Adrenal gland (tissue), 5 donors: ENCODE data around the gene OR11H7.

Source experiments
- CTCF ChIP-seq, 6 experiments: fragments of 450-650 bp in 4 of 6; fragments of 200-600 bp in 2 of 6; sonication (generic) in 1 of 6; IDR thresholded peaks; 1 replicate in 5 of 6; 2 replicates in 1 of 6; pipeline versions ENCODE4 v1.5.1 to v1.8.0; 2016 to 2021; ENCODE audit warnings: antibody characterized with exemption in 6 of 6, mild to moderate bottlenecking in 2 of 6, moderate library complexity in 1 of 6
- POLR2A ChIP-seq, 2 donors: fragments of 450-650 bp; IDR thresholded peaks; one replicate each; pipeline ENCODE4 v1.6.1; 2017; ENCODE audit warnings: antibody characterized with exemption in 2 of 2, mild to moderate bottlenecking in 2 of 2, moderate library complexity in 1 of 2
- donor health status: DM: no; HTN: no; CAD: no.

DNA sequence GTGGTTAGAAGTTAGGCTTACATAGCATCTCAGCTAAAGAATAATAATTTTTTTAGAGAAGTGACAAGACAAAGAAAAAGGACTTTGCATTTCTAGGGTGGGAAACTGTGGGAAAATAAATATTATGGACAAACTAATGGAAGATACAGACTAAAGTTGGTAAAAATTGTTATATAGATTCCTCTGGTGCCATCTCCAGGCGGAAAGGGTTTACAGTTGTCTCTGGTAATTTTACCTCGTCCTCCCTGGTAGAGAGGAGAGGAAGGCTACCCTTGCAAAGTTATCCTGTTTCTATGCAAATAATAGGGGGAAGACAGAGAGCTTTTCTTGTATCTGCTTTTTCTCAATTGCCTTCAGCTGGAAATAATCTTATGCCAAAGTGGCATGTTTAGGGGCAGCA, 32.9 kb upstream of the OR11H7 start:
- TF ChIP-seq POLR2A (IDR thresholded peaks at IDR 0.05) (no peak), CTCF (IDR thresholded peaks at IDR 0.05) (peak in 1 of 6 experiments; percentile 10)
